Stimulated activated CD4-positive, alpha-beta T cell treated with anti-CD3 and anti-CD28 coated beads, TNF-alpha, amount 100 ng/mL, for 24 hours (primary cell): ENCODE results near the gene C3orf70.

Source experiments
- DNase-seq, 3 experiments: peaks; one replicate each; pipeline ENCODE4 v3.0.0-alpha.2; 2020; ENCODE audit warnings: low read depth in 3 of 3

C3orf70 gene

DNA sequence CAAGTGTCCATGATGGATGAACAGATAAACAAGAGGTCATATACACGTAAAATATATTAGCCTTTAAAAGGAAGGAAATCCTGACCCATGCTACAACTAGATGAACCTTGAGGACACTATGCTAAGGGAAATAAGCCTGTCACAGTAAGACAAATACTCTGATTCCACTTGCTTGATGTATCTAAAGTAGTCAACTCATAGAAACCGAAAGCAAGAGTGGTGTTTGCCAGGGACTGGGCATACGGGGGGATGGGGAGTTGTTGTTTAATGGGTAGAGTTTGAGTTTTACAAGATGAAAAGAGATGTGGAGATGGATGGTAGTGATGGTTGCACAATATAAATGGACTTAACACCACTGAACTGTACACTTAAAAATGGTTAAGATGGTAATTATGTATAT is 65.4 kb downstream of the C3orf70 start:
- no peak for DNase-seq

GRCh38 chr3:185084901-185085300 is 68.0 kb downstream of the C3orf70 start:
- DNase-seq = no peak

DNA sequence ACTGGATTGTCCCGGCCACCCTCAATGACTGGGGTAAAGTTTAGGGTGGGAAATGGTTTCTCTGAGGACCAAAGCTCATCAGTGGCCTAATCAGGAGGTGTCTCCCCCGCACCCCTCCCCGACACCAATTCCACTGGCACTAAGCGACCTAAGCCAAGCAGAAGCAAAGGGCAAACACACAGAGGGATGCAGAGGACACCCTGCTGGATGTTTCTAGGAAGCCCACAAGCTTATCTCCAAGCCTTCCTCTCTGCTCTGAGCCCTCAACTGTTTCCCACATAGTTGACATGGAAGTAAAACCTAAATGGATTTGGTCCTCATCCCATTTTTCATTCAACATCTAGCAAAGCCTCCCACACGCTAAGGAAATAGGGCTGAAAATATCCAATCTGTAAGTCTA is 68.5 kb downstream of the C3orf70 start:
- DNase-seq = no peak

DNA sequence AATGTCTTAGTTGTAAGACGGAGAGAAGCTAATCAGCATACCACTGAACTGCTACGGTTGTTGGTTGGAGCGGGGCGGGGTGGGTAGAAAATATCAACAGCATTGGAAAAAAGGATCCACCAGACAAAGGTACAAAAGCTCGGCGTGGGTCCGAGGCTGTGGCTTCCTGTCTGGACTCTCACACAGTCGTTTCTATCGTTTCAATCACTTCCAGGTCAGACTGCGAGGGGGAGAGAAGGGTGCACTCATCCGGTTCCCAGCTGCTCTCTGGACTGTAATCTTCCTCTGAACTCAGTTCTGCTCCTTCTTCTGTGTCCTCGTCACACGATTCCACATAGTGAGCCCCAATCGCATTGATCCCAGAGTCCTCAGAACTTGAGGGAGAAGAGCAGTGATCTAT is 70.0 kb downstream of the C3orf70 start:
- no peak for DNase-seq

- DNase-seq = no peak
These were observed 70.7 kb downstream of the C3orf70 start for GRCh38 chr3:185082149-185082548.

DNA sequence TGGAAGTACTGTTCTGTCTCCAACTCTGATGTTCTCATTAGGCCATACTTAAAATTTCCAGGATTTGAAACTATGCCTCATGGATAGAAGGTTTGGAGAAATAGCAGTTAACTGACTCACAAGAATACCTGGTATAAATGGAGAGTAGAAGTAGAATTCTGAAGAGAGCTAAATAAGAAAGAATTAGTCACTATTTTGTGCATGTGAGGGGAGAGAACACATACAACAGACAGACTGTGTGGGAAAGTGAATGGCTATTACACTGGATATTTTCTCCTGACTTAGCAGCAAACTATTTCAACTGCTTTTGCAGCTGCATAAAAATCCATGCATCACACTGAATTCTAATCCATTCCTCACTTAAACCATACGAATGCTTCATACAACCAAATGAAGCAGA is 71.3 kb downstream of the C3orf70 start:
- DNase-seq = no peak

DNA sequence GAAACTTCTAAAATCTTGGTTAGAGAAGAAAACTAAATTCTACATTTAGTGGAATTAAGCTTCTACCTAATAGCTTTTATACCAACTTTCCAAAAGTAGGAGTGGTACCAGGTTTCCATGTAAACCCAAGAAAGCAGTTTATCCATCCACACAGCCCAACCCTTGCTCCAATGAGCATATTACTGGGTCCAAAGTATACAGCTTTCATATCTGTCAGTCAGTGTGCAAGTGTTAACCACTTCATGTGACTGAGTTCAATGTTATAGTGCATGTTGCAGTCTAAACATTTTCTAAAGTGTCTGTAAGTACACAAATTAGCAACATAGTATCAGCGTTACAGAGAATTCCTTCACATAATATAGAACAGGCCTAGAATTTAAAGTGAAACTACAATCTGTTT is 73.2 kb downstream of the C3orf70 start:
- DNase-seq = no peak

GRCh38 chr3:185076219-185076618 is 76.6 kb downstream of the C3orf70 start:
- DNase-seq = no peak

- no peak for DNase-seq
These were observed 77.3 kb downstream of the C3orf70 start for GRCh38 chr3:185075547-185075946.

DNA sequence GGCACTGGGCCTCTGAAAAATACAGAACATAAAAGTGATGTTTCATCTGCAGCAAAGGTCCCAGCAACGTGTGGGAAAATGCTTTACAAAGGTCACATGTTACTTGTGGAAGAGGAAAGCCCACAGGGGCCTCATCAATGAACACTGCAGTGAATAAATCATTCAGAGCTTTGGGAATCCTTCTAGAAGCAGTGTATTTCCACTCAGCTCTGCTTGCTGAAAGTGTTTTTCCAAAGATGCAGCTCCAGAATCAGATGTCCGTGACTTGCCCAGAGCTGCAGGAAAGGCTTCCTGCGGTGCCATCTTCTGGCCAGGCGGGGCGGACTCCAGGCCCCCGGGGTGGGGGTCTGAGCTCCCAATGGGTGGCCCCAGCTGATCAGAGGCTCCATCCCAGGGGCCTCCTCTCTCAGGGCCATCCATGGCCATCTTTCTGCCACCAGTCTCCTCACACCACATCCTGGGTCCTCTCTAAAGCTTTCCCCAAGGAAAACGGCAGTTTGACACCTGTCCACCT is 81.5 kb downstream of the C3orf70 start:
- no peak for DNase-seq

DNA sequence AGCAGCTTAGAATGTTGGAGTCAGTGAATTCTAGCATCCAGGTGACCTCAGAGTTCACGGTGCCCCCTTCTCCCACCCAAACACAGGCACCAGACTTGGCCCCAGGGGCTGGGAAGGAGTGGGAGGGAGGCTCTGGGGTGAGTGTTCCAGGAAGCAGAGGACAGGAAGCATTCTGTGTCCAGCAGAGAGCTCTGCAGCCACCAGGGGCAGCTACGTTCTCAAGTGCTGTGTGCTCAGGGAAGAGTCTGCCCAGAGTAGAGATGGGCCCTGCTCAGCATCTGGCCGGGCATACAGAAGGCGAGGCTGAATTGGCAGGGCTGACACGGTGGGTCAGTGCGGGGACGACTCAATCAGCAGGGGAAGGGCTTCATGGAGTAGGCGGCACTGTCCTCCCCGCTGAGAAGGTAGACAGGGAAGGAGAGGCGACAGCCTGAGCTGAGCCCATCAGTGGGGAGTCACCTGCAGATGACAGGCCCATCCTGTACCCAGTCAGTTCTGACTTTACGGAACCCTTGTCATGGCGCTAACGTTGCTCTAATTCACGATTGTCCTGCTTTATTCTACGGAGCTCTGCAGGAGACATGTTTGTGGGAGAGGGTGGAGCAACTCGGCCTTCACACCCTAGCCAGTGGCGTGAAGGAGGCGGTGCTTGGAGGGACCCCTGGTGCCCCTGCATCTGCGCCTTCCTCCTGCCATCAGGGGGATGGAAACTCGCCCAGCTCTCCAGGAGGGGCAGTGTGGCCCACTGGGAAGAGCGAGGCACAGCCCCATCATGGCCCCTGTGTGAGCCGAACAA is 82.2 kb downstream of the C3orf70 start:
- no peak for DNase-seq

- no peak for DNase-seq
These were observed 83.5 kb downstream of the C3orf70 start for GRCh38 chr3:185069037-185070030.

GRCh38 chr3:185067173-185067572 is 85.7 kb downstream of the C3orf70 start:
- no peak for DNase-seq

DNA sequence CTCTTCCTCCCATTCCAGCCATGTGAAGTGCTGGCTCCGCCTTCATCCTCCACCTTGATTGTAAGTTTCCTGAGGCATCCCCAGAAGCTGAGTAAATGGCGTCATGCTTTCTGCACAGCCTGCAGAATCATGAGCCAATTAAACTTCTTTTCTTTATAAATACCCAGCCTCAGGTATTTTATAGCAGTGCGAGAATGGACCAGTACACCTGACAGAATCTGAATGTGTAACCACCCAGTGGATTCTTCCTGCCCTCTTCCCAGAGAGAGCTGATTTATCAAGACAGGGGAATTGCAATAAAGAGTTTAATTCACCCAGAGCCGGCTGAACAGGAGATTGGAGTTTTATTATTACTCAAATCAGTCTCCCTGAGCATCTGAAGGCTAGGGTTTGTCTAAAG is 86.6 kb downstream of the C3orf70 start:
- no peak for DNase-seq

DNA sequence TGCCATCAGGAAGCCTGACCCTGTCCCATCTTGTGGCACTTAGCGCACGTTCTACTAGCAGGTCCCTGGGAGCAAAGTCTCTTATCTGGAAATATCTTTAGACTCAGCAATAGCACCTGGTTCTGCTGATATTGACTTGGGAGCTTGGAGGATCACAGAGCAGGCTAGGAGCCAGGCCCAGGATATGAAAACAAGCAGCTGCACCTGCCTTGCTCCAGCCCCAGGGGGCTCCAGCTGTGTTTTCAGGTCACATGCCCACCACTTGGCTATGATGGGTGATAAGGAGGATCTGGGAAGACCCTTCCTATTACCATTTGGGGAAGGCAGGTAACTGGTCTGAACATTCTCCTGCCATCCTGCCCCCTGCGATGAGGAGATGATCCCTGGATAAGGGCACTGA is 87.8 kb downstream of the C3orf70 start:
- no peak for DNase-seq

DNA sequence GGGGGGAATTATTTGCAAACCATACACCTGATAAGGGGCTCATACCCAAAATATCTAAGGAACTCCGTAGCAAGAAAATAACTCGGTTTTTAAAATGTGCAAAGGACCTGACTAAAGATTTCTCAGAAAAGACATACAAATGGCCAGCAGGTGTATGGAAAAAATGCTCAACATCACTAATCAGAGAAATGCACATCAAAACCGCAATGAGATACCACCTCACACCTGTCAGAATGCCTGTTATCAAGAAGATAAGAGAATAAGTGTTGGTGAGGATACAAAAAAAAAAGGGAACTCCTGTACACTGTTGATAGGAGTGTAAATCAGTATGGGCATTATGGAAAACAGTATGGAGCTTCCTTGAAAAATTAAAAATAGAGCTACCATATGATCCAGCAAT is 89.4 kb downstream of the C3orf70 start:
- DNase-seq = no peak

GRCh38 chr3:185062191-185062590 is 90.7 kb downstream of the C3orf70 start:
- no peak for DNase-seq

- no peak for DNase-seq
These were observed 92.2 kb downstream of the C3orf70 start for GRCh38 chr3:185060655-185061054.

DNA sequence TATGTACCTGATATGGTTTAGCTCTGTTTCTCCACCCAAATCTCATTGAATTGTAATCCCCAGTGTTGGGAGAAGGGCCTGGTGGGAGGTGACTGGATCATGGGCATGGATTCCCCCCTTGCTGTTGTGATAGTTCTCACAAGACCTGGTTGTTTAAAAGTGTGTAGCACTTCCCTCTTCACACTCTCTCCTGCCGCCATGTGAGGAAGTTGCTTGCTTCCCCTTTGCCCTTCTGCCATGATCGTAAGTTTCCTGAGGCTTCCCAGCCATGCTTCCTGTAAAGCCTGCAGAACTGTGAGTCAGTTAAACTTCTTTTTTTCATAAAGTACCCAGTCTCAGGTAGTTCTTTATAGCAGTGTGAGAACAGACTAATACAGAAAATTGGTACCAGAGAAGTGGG is 93.1 kb downstream of the C3orf70 start:
- DNase-seq = no peak

GRCh38 chr3:185058796-185059195 is 94.1 kb downstream of the C3orf70 start:
- no peak for DNase-seq

GRCh38 chr3:185057829-185058228 is 95.0 kb downstream of the C3orf70 start:
- no peak for DNase-seq

- no peak for DNase-seq
These were observed 96.0 kb downstream of the C3orf70 start for GRCh38 chr3:185056908-185057307.

GRCh38 chr3:185052631-185053030 is 100.2 kb downstream of the C3orf70 start:
- DNase-seq = no peak
